ENCODE measurements around the gene LCK.
"Not testable (repeated sequence)": the region's sequence is repeated elsewhere in the genome, so short reads cannot be mapped to it uniquely, and the experiment has no call there.

Gene LCK

GRCh38 chr1:32274646-32275340, 23.7 kb downstream of the LCK start:
- no peak for DNase-seq (ENCODE audit: low spot score)

- no peak for DNase-seq (ENCODE audit: low spot score)
These were observed 24.4 kb downstream of the LCK start for GRCh38 chr1:32275424-32275823.

GRCh38 chr1:32276032-32276782, 25.1 kb downstream of the LCK start:
- no peak for DNase-seq (ENCODE audit: low spot score)

- not testable (repeated sequence) for DNase-seq (ENCODE audit: low spot score)
These were observed 33.7 kb downstream of the LCK start for GRCh38 chr1:32284777-32285176.

- no peak for DNase-seq (ENCODE audit: low spot score)
These were observed 34.6 kb downstream of the LCK start for GRCh38 chr1:32285658-32286057.

GRCh38 chr1:32286763-32287162, 35.7 kb downstream of the LCK start:
- no peak for DNase-seq (ENCODE audit: low spot score)

GRCh38 chr1:32289256-32289655, 38.2 kb downstream of the LCK start:
- no peak for DNase-seq (ENCODE audit: low spot score)

GRCh38 chr1:32291145-32291707, 40.2 kb downstream of the LCK start:
- no peak for DNase-seq (ENCODE audit: low spot score)

GRCh38 chr1:32291708-32292538, 40.9 kb downstream of the LCK start, which contains the start of gene HDAC1:
Gene HDAC1 (plus strand): TSS chr1:32292083. CDS start chr1:32292170, 87 bp downstream.
- DNase-seq (ENCODE audit: low spot score): peak; percentile 84

- DNase-seq (ENCODE audit: low spot score): not testable (repeated sequence)
These were observed 47.1 kb downstream of the LCK start for GRCh38 chr1:32298211-32298610.

GRCh38 chr1:32299327-32299726, 48.3 kb downstream of the LCK start:
- DNase-seq (ENCODE audit: low spot score): no peak

- DNase-seq (ENCODE audit: low spot score): no peak
These were observed 52.3 kb downstream of the LCK start for GRCh38 chr1:32303358-32303757.

- no peak for DNase-seq (ENCODE audit: low spot score)
These were observed 53.0 kb downstream of the LCK start for GRCh38 chr1:32303997-32304622.

GRCh38 chr1:32305310-32305709, 54.2 kb downstream of the LCK start:
- DNase-seq (ENCODE audit: low spot score): no peak

GRCh38 chr1:32307324-32307723, 56.3 kb downstream of the LCK start:
- no peak for DNase-seq (ENCODE audit: low spot score)

GRCh38 chr1:32309960-32310359, 58.9 kb downstream of the LCK start:
- DNase-seq (ENCODE audit: low spot score): no peak

GRCh38 chr1:32311709-32312393, 60.8 kb downstream of the LCK start:
- no peak for DNase-seq (ENCODE audit: low spot score)

GRCh38 chr1:32316903-32317277, 65.8 kb downstream of the LCK start:
- no peak for DNase-seq (ENCODE audit: low spot score)

GRCh38 chr1:32318127-32318869, 67.2 kb downstream of the LCK start:
- no peak for DNase-seq (ENCODE audit: low spot score)

- DNase-seq (ENCODE audit: low spot score): no peak
These were observed 70.7 kb downstream of the LCK start for GRCh38 chr1:32321712-32322291.

All from Ammon's horn (tissue), 1 donor.